DOHH2 (cell line): ENCODE measurements around the gene SARM1.
A peak's percentile ranks its signal among the peaks of the same experiment; 100 is the strongest.

Source experiments
- H3F3A ChIP-seq: fragments of 200-600 bp; sonication (generic), shearing (Covaris generic); 2 replicates; pipeline ENCODE4 v1.6.0; 2016; ENCODE audit warnings: antibody characterized with exemption, mild to moderate bottlenecking; ENCODE audit not compliant: control insufficient read depth, insufficient read depth
- H3K27ac ChIP-seq: fragments of 200-600 bp; sonication (generic); 2 replicates; pipeline ENCODE4 v1.5.1; 2014; ENCODE audit warnings: low read depth, mild to moderate bottlenecking, low read length, moderate library complexity
- H3K27me3 ChIP-seq: fragments of 200-600 bp; sonication (generic); 2 replicates; pipeline ENCODE4 v1.6.1; 2014; ENCODE audit warnings: mild to moderate bottlenecking, low read length, mixed read lengths; ENCODE audit not compliant: control insufficient read depth
- H3K36me3 ChIP-seq: fragments of 200-600 bp; sonication (generic); 2 replicates; pipeline ENCODE4 v1.6.1; 2014; ENCODE audit warnings: mild to moderate bottlenecking, low read length, moderate library complexity, mixed read lengths; ENCODE audit not compliant: control insufficient read depth
- H3K4me1 ChIP-seq: fragments of 200-600 bp; sonication (generic); 2 replicates; pipeline ENCODE4 v1.6.1; 2014; ENCODE audit warnings: mild to moderate bottlenecking, low read length, mixed read lengths; ENCODE audit not compliant: control insufficient read depth
- H3K4me2 ChIP-seq: fragments of 200-600 bp; sonication (generic); 2 replicates; pipeline ENCODE4 v1.6.0; 2014; ENCODE audit warnings: mild to moderate bottlenecking, low read length, moderate library complexity
- H3K4me3 ChIP-seq: fragments of 200-600 bp; sonication (generic); 2 replicates; pipeline ENCODE4 v1.5.1; 2014; ENCODE audit warnings: mild to moderate bottlenecking, low read length, mixed read lengths
- H3K79me2 ChIP-seq: fragments of 200-600 bp; sonication (generic); 2 replicates; pipeline ENCODE4 v1.6.1; 2014; ENCODE audit warnings: mild to moderate bottlenecking, low read length, mixed read lengths; ENCODE audit not compliant: control insufficient read depth
- H3K9me2 ChIP-seq: fragments of 200-600 bp; sonication (generic); replicated peaks from 2 replicates; pipeline ENCODE4 v1.6.1; 2014; ENCODE audit warnings: mild to moderate bottlenecking, low read length, mixed read lengths; ENCODE audit not compliant: control insufficient read depth
- H3K9me3 ChIP-seq: fragments of 200-600 bp; sonication (generic); 2 replicates; pipeline ENCODE4 v1.6.1; 2014; ENCODE audit warnings: antibody characterized with exemption, low read length, mixed read lengths; ENCODE audit not compliant: control insufficient read depth, insufficient read depth
- H4K20me1 ChIP-seq: fragments of 200-600 bp; sonication (generic); 2 replicates; pipeline ENCODE4 v1.6.0; 2014; ENCODE audit warnings: low read depth, mild to moderate bottlenecking, antibody characterized with exemption, low read length, moderate library complexity; ENCODE audit not compliant: control insufficient read depth, insufficient read depth
- CTCF ChIP-seq: fragments of 200-600 bp; sonication (generic); IDR thresholded peaks from one replicate; pipeline ENCODE4 v1.5.1; 2014; ENCODE audit warnings: antibody characterized with exemption, mild to moderate bottlenecking, low read depth, low read length; ENCODE audit not compliant: poor library complexity, severe bottlenecking
- EZH2phosphoT487 ChIP-seq: fragments of 200-600 bp; sonication (generic); IDR thresholded peaks from 2 replicates; pipeline ENCODE4 v1.6.1; 2017; ENCODE audit warnings: borderline replicate concordance, mild to moderate bottlenecking, antibody characterized with exemption, low read length, moderate library complexity, mixed read lengths

SARM1 gene

GRCh38 chr17:28368915-28369683 is 2.4 kb upstream of the SARM1 start:
- no peak overlapping the region for H3K27ac ChIP-seq
- no peak for TF ChIP-seq CTCF
- TF ChIP-seq EZH2phosphoT487: no peak
- H3K36me3 ChIP-seq: no peaks in the 10 kb centered on the region; the same call in 1 of the 2 replicates
- peaks cover 15% of the 10 kb centered on the region for H3K79me2 ChIP-seq
- H3K27me3 ChIP-seq: no peaks in the 10 kb centered on the region
- H3K4me2 ChIP-seq: no peak overlapping the region
- no peaks in the 10 kb centered on the region for H3K9me3 ChIP-seq
- H4K20me1 ChIP-seq: no peaks in the 10 kb centered on the region
- H3F3A ChIP-seq: peaks cover 9% of the 10 kb centered on the region
- H3K9me2 ChIP-seq: no peaks in the 10 kb centered on the region
- no peak overlapping the region for H3K4me3 ChIP-seq
- H3K4me1 ChIP-seq: peaks cover 19% of the 10 kb centered on the region

GRCh38 chr17:28369684-28370034 is 1.8 kb upstream of the SARM1 start:
- Histone ChIP-seq H3K27me3 (no peaks in the 10 kb centered on the region), H4K20me1 (no peaks in the 10 kb centered on the region), H3F3A (peaks cover 9% of the 10 kb centered on the region), H3K79me2 (peaks cover 15% of the 10 kb centered on the region), H3K4me2 (no peak overlapping the region), H3K27ac (no peak overlapping the region), H3K36me3 (no peaks in the 10 kb centered on the region), H3K4me3 (no peak overlapping the region), H3K9me2 (no peaks in the 10 kb centered on the region), H3K9me3 (no peaks in the 10 kb centered on the region), H3K4me1 (peaks cover 19% of the 10 kb centered on the region)
- TF ChIP-seq EZH2phosphoT487 (no peak), CTCF (no peak)

DNA sequence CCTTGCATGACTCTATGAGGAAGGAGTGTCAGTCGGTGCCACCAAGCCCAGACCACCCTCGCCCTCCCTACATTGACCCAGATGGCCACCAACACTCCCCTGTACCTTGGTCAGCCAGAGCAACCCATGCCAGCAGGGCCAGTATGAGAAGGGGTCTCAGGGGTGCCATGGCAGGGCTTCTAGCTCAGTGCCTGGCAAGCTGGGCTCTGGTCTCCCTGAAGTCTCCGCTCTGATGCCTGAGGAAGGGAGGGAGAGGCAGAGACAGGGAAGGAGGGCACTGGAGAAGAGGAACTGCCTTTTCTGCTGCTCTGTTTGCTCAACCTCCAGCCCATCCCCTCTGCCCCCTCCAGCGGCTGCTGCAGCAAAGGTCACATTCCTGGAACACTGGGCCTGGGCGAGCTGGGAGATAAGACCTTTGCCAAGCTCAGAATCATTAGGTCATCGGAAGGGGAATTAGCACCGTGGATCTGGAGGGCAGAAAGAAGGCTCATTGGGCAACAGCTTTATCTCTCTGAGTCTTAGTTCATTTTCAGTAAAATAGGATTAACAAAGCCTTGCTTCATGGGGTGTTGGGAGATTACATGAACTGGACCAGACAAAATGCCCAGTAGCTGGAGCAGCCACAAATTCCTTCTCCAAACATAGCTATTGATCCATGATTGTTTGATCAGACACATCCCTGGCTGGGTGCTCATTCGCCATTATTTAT is 1.3 kb upstream of the SARM1 start, which contains the start of gene VTN:
VTN (minus strand) TSS at position 273 of the 709 bp plus-strand sequence; CDS start at position 169, 104 bp downstream.
- TF ChIP-seq EZH2phosphoT487 (no peak), CTCF (no peak)
- Histone ChIP-seq H3K9me2 (no peaks in the 10 kb centered on the region), H3K27ac (no peak within 1 kb of the TSS), H3K4me1 (peaks cover 19% of the 10 kb centered on the region), H3K79me2 (peaks cover 15% of the 10 kb centered on the region), H3K9me3 (no peaks in the 10 kb centered on the region), H4K20me1 (no peaks in the 10 kb centered on the region), H3K36me3 (no peaks in the 10 kb centered on the region), H3F3A (peaks cover 9% of the 10 kb centered on the region), H3K27me3 (no peaks in the 10 kb centered on the region), H3K4me3 (peak within 1 kb of the TSS; percentile 92), H3K4me2 (peak within 1 kb of the TSS; percentile 75)
